HepG2 (cell line): ENCODE data around the gene CMTM1. TPM values are rescaled to one million over a fixed set of nuclear protein-coding genes. Genes with fewer than 3 reads are reported as not detected.

Source experiments
- AGO2 ChIP-seq: fragments of 200-400 bp; formaldehyde crosslinking; optimal IDR thresholded peaks from 2 replicates; pipeline ENCODE3; 2017; ENCODE audit warnings: mild to moderate bottlenecking, low read depth, low read length, moderate library complexity
- AHDC1 ChIP-seq: sonication (generic); formaldehyde crosslinking; IDR thresholded peaks from 2 replicates; pipeline ENCODE4 v1.5.1; 2020; ENCODE audit warnings: mild to moderate bottlenecking, missing genetic modification reagents, borderline replicate concordance
- ARID2 ChIP-seq: sonication (generic); formaldehyde crosslinking; IDR thresholded peaks from 2 replicates; pipeline ENCODE4 v1.8.1; 2022; ENCODE audit warnings: mild to moderate bottlenecking, missing genetic modification reagents, borderline replicate concordance
- BORCS8-MEF2B ChIP-seq: sonication (generic); formaldehyde crosslinking; IDR thresholded peaks from 2 replicates; pipeline ENCODE4 v1.8.0; 2022; ENCODE audit warnings: mild to moderate bottlenecking, missing genetic modification reagents
- DBP ChIP-seq: sonication (generic); formaldehyde crosslinking; IDR thresholded peaks from 2 replicates; pipeline ENCODE4 v1.4.0; 2020; ENCODE audit warnings: missing genetic modification reagents; ENCODE audit errors: not compliant biosample characterization
- ELF4 ChIP-seq: sonication (generic); formaldehyde crosslinking; IDR thresholded peaks from 2 replicates; pipeline ENCODE4 v1.5.0; 2020; ENCODE audit warnings: missing genetic modification reagents, mild to moderate bottlenecking, moderate library complexity, borderline replicate concordance
- FIP1L1 ChIP-seq: fragments of 200-400 bp; formaldehyde crosslinking; IDR thresholded peaks from 2 replicates; pipeline ENCODE4 v1.6.1; 2018; ENCODE audit warnings: low read depth, mild to moderate bottlenecking, low read length, moderate library complexity, borderline replicate concordance; ENCODE audit not compliant: insufficient read depth
- ISX ChIP-seq: sonication (generic); formaldehyde crosslinking; conservative IDR thresholded peaks from 2 replicates; pipeline ENCODE4 v1.5.0; 2020; ENCODE audit warnings: missing genetic modification reagents
- KLF9 ChIP-seq: IDR thresholded peaks from 2 replicates; pipeline ENCODE4 v1.6.1; 2016; ENCODE audit warnings: low read depth
- PRMT3 ChIP-seq: sonication (generic); formaldehyde crosslinking; IDR thresholded peaks from 2 replicates; pipeline ENCODE4 v1.8.1; 2022; ENCODE audit warnings: low read depth, mild to moderate bottlenecking, moderate library complexity, missing genetic modification reagents, borderline replicate concordance
- TBX2 ChIP-seq: sonication (generic); formaldehyde crosslinking; IDR thresholded peaks from 2 replicates; pipeline ENCODE4 v1.5.0; 2020; ENCODE audit warnings: missing genetic modification reagents, mild to moderate bottlenecking, borderline replicate concordance
- ZC3H4 ChIP-seq: sonication (generic); formaldehyde crosslinking; IDR thresholded peaks from 2 replicates; pipeline ENCODE4 v1.4.0; 2020; ENCODE audit warnings: missing genetic modification reagents, borderline replicate concordance
- ZNF143 ChIP-seq: sonication (generic); formaldehyde crosslinking; IDR thresholded peaks from 2 replicates; pipeline ENCODE4 v1.4.0; 2020; ENCODE audit warnings: missing genetic modification reagents
- ZNF362 ChIP-seq: sonication (generic); formaldehyde crosslinking; IDR thresholded peaks from 2 replicates; pipeline ENCODE4 v1.4.0; 2020; ENCODE audit warnings: missing genetic modification reagents, mild to moderate bottlenecking, borderline replicate concordance
- ZNF570 ChIP-seq: sonication (generic); formaldehyde crosslinking; IDR thresholded peaks from 2 replicates; pipeline ENCODE4 v1.4.0; 2020; ENCODE audit warnings: mild to moderate bottlenecking, missing genetic modification reagents, borderline replicate concordance
- ZNF614 ChIP-seq: IDR thresholded peaks from 2 replicates; pipeline ENCODE4 v1.6.1; 2018; ENCODE audit warnings: missing biosample characterization, missing genetic modification reagents, inconsistent platforms, borderline replicate concordance
- ZNF678 ChIP-seq: sonication (generic); formaldehyde crosslinking; IDR thresholded peaks from 2 replicates; pipeline ENCODE4 v1.4.0; 2020; ENCODE audit warnings: mild to moderate bottlenecking, missing genetic modification reagents
- polyA plus RNA-seq, 8 experiments: library from polyadenylated mRNA; depleted of rRNA in 3 of 8; stranded (reverse) in 7 of 8; unstranded in 1 of 8; fragments of >200 nt; fragmentation: Illumina TruSeq in 4 of 8; extraction: Trizol in 4 of 8; gene quantifications; 2 replicates each; pipeline versions ENCODE4 v1.2.1 to v1.2.3, GENCODE V29; 2011 to 2016; ENCODE audit warnings: low read depth in 4 of 8, missing spikeins in 1 of 8, mixed read lengths in 1 of 8; ENCODE audit not compliant: insufficient read depth in 1 of 8
- total RNA-seq, 5 experiments: library from RNA; depleted of rRNA; stranded (reverse); fragments of >200 nt; fragmentation: Illumina TruSeq; extraction: Trizol; gene quantifications; 2 replicates each; pipeline ENCODE4 v1.2.3, GENCODE V29; 2016; ENCODE audit warnings: low read depth in 1 of 5
- TF ChIP-seq, protein P1 (sequence below): sonication (generic); formaldehyde crosslinking; IDR thresholded peaks from 2 replicates; pipeline ENCODE4 v1.5.0; 2020; ENCODE audit warnings: mild to moderate bottlenecking, missing genetic modification reagents

CMTM1 gene
- total and polyA plus RNA-seq, 2 of the 13 experiments (the other 11 are each of a cell fraction or from before 2014, with no cell fraction given) = 1.7 to 2.9 TPM

GRCh38 chr16:66608241-66609138, 42.3 kb downstream of the CMTM1 start (continued):
- TF ChIP-seq, protein P1, sequence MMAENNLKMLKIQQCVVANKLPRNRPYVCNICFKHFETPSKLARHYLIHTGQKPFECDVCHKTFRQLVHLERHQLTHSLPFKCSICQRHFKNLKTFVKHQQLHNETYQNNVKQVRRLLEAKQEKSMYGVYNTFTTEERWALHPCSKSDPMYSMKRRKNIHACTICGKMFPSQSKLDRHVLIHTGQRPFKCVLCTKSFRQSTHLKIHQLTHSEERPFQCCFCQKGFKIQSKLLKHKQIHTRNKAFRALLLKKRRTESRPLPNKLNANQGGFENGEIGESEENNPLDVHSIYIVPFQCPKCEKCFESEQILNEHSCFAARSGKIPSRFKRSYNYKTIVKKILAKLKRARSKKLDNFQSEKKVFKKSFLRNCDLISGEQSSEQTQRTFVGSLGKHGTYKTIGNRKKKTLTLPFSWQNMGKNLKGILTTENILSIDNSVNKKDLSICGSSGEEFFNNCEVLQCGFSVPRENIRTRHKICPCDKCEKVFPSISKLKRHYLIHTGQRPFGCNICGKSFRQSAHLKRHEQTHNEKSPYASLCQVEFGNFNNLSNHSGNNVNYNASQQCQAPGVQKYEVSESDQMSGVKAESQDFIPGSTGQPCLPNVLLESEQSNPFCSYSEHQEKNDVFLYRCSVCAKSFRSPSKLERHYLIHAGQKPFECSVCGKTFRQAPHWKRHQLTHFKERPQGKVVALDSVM (CRISPR knock-in tag) = peak; percentile 61; the same call in 1 of the 2 replicates
- peak; percentile 88; the same call in 1 of the 2 replicates for TF ChIP-seq PRMT3
- TF ChIP-seq ARID2 = peak; percentile 89; the same call in 1 of the 2 replicates
- no peak for TF ChIP-seq KLF9 (CRISPR knock-in tag)
- TF ChIP-seq TBX2 = no peak; the same call in 1 of the 2 replicates
- no peak for TF ChIP-seq ZNF570 (CRISPR knock-in tag)
- TF ChIP-seq BORCS8-MEF2B (CRISPR knock-in tag) = peak; percentile 93
- no peak; the same call in 1 of the 2 replicates for TF ChIP-seq ZNF678
- no peak for TF ChIP-seq ISX
- TF ChIP-seq DBP (CRISPR knock-in tag) = no peak
- TF ChIP-seq ZNF614 (CRISPR knock-in tag) = peak; percentile 79; the same call in 1 of the 2 replicates
- TF ChIP-seq ZNF143 (CRISPR knock-in tag) = no peak
- peak; percentile 50; the same call in 1 of the 2 replicates for TF ChIP-seq ZC3H4 (CRISPR knock-in tag)
- TF ChIP-seq ZNF362 (CRISPR knock-in tag) = no peak; the same call in 1 of the 2 replicates
- no peak for TF ChIP-seq ELF4 (CRISPR knock-in tag)
- TF ChIP-seq AGO2 = no peak
- no peak for TF ChIP-seq AHDC1 (CRISPR knock-in tag)
- no peak for TF ChIP-seq FIP1L1
